ENCODE data around the gene LPGAT1. TPM values are rescaled to one million over a fixed set of nuclear protein-coding genes. Genes with fewer than 3 reads are reported as not detected.

Gene LPGAT1
- total RNA-seq, 3 donors from 2014 or later (not counting 1 experiment from before 2014, with no cell fraction given): 58.6 to 76.3 (median 71.5) TPM

DNA sequence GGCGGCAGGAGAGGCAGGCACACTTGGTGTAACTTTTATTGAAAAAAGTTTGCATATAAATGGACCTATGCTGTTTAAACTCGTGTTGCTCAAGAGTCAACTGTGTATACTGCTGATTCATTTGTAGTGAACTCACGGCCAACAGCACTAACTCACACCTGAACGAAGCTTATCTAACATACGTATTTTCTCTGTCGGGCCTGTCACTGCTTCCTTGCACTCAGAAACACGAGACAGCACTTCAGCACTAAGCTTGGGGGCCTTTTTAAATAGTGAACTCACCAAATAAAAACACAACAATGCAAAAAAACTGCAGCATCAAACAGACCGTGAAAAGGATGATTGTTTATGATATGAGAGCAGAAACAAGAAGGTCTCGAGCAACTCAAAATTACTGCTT lies 96.2 kb downstream of the LPGAT1 start:
- Histone ChIP-seq H3K27me3 (ENCODE audit: control insufficient read depth, insufficient read depth, low read length) (no peaks in the 10 kb centered on the region), H3K36me3 (ENCODE audit: control insufficient read depth, insufficient read depth, low read length) (no peaks in the 10 kb centered on the region), H3K27ac (ENCODE audit: low read length) (no peak overlapping the region), H3K9me3 (ENCODE audit: control insufficient read depth, insufficient read depth, low read length) (no peaks in the 10 kb centered on the region), H3K4me1 (ENCODE audit: control insufficient read depth, insufficient read depth, low read length) (peaks cover 21% of the 10 kb centered on the region), H3K4me3 (ENCODE audit: low read length) (no peak overlapping the region)
- Mint-ChIP-seq H3K27me3 (ENCODE audit: low read depth in 2 of 2) (peaks cover 0 to 8% of the 10 kb centered on the region in 2 donors), H3K9me3 (no peaks in the 10 kb centered on the region), H3K27ac (no peak overlapping the region), H3K4me1 (peaks cover 18 to 21% of the 10 kb centered on the region in 2 donors), H3K4me3 (no peak overlapping the region), H3K36me3 (no peaks in the 10 kb centered on the region)
- ATAC-seq (no peak), DNase-seq (no peak)
- TF ChIP-seq, protein P1, sequence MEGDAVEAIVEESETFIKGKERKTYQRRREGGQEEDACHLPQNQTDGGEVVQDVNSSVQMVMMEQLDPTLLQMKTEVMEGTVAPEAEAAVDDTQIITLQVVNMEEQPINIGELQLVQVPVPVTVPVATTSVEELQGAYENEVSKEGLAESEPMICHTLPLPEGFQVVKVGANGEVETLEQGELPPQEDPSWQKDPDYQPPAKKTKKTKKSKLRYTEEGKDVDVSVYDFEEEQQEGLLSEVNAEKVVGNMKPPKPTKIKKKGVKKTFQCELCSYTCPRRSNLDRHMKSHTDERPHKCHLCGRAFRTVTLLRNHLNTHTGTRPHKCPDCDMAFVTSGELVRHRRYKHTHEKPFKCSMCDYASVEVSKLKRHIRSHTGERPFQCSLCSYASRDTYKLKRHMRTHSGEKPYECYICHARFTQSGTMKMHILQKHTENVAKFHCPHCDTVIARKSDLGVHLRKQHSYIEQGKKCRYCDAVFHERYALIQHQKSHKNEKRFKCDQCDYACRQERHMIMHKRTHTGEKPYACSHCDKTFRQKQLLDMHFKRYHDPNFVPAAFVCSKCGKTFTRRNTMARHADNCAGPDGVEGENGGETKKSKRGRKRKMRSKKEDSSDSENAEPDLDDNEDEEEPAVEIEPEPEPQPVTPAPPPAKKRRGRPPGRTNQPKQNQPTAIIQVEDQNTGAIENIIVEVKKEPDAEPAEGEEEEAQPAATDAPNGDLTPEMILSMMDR (IDR thresholded peaks at IDR 0.05): no peak
- 82% methylated on average over 9 of the region's 9 CpGs for WGBS (ENCODE audit: insufficient coverage)
- intact Hi-C loops (cut with micrococcal nuclease): no loop called here

- WGBS (ENCODE audit: insufficient coverage): 90% methylated on average over 4 of the region's 4 CpGs
- ATAC-seq: no peak
Observed at GRCh38 chr1:211732293-211732980, 98.1 kb downstream of the LPGAT1 start.

DNA sequence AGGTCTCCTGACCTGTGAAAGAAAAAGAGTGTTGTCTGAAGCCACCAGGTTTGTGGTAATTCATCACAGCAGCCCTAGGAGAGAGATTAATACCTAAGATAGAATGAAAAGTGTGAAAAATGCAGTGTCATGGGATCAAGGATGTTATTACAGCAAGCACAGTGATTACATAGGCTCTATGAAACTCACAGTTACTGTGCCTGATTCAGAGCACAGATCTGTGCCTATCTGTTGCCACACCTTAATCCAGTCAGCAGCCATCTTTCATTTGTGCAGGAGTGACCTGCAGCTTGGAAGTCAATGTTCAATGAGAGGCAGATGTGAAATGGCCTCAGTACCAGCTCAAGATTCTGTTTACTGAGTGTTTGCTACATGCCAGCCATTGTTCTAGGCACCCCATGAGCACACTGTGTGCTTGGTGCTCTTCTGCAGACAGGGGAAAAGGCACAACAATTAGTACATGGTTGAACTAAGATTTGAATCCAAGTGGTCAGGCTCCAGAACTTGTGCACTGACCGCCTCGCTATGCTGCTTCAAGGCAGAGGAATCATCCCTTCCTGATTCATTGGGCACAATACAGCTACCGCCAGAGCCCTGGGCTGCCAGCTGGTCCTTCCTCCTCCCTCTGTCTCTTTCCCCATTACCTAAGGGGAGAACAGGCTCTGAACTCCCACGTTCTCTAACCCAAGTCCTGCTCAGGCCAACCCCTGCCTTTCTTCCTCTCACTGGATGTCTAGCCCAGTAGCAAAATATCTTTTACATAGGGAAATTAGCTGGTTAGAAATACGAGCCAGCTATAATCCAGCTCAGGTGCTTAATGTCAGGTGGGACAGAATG lies 98.9 kb downstream of the LPGAT1 start:
- Histone ChIP-seq H3K4me1 (ENCODE audit: control insufficient read depth, insufficient read depth, low read length) (no peaks in the 10 kb centered on the region), H3K27me3 (ENCODE audit: control insufficient read depth, insufficient read depth, low read length) (no peaks in the 10 kb centered on the region), H3K9me3 (ENCODE audit: control insufficient read depth, insufficient read depth, low read length) (no peaks in the 10 kb centered on the region), H3K4me3 (ENCODE audit: low read length) (no peak overlapping the region), H3K36me3 (ENCODE audit: control insufficient read depth, insufficient read depth, low read length) (no peaks in the 10 kb centered on the region), H3K27ac (ENCODE audit: low read length) (no peak overlapping the region)
- intact Hi-C loops (cut with micrococcal nuclease): no loop called here
- H3K4me1 Mint-ChIP-seq: no peaks in the 10 kb centered on the region
- H3K4me3 Mint-ChIP-seq: no peak overlapping the region
- no peaks in the 10 kb centered on the region for H3K36me3 Mint-ChIP-seq
- no peak overlapping the region for H3K27ac Mint-ChIP-seq
- no peaks in the 10 kb centered on the region for H3K9me3 Mint-ChIP-seq
- no peak for ATAC-seq
- no peak for DNase-seq
- TF ChIP-seq, protein P1 (IDR thresholded peaks at IDR 0.05): no peak
- H3K27me3 Mint-ChIP-seq (ENCODE audit: low read depth in 2 of 2): peaks cover 0 to 8% of the 10 kb centered on the region in 2 donors
- 86% methylated on average over 5 of the region's 5 CpGs for WGBS (ENCODE audit: insufficient coverage)

More at GRCh38 chr1:211732293-211732980, 98.1 kb downstream of the LPGAT1 start:
- H3K4me1 Mint-ChIP-seq: peaks cover 2 to 3% of the 10 kb centered on the region in 2 donors
- no peaks in the 10 kb centered on the region for H3K27me3 ChIP-seq (ENCODE audit: control insufficient read depth, insufficient read depth, low read length)
- no peaks in the 10 kb centered on the region for H3K9me3 ChIP-seq (ENCODE audit: control insufficient read depth, insufficient read depth, low read length)
- no peak for DNase-seq
- TF ChIP-seq, protein P1 (IDR thresholded peaks at IDR 0.05): no peak
- H3K36me3 ChIP-seq (ENCODE audit: control insufficient read depth, insufficient read depth, low read length): no peaks in the 10 kb centered on the region
- intact Hi-C loops (cut with micrococcal nuclease): no loop called here
- H3K27ac ChIP-seq (ENCODE audit: low read length): no peak overlapping the region
- H3K27me3 Mint-ChIP-seq (ENCODE audit: low read depth in 2 of 2): peaks cover 0 to 8% of the 10 kb centered on the region in 2 donors
- no peak overlapping the region for H3K27ac Mint-ChIP-seq
- no peak overlapping the region for H3K4me3 Mint-ChIP-seq
- H3K9me3 Mint-ChIP-seq: no peaks in the 10 kb centered on the region
- H3K4me1 ChIP-seq (ENCODE audit: control insufficient read depth, insufficient read depth, low read length): peaks cover 2% of the 10 kb centered on the region
- no peak overlapping the region for H3K4me3 ChIP-seq (ENCODE audit: low read length)
- no peaks in the 10 kb centered on the region for H3K36me3 Mint-ChIP-seq

Data from natural killer cell (primary cell).